Measurements from ENCODE around the gene ERC2.

ERC2 gene

GRCh38 chr3:56055951-56056350 is 412.3 kb downstream of the ERC2 start:
- Histone ChIP-seq H3K4me3 (ENCODE audit: low read length) (no peak overlapping the region), H3K4me1 (ENCODE audit: control insufficient read depth, insufficient read depth, low read length) (no peaks in the 10 kb centered on the region), H3K27me3 (ENCODE audit: control insufficient read depth, insufficient read depth, low read length) (peaks cover 2% of the 10 kb centered on the region), H3K9me3 (replicated peaks; ENCODE audit: low read length) (no peaks in the 10 kb centered on the region), H3K4me2 (ENCODE audit: low read length) (no peak overlapping the region), H3K36me3 (ENCODE audit: insufficient read depth, low read length) (no peaks in the 10 kb centered on the region), H3K9ac (ENCODE audit: low read depth, low read length) (no peak overlapping the region)

GRCh38 chr3:56055546-56055945 is 412.7 kb downstream of the ERC2 start:
- Histone ChIP-seq H3K4me2 (ENCODE audit: low read length) (no peak overlapping the region), H3K4me1 (ENCODE audit: control insufficient read depth, insufficient read depth, low read length) (no peaks in the 10 kb centered on the region), H3K27me3 (ENCODE audit: control insufficient read depth, insufficient read depth, low read length) (peaks cover 2% of the 10 kb centered on the region), H3K36me3 (ENCODE audit: insufficient read depth, low read length) (no peaks in the 10 kb centered on the region), H3K4me3 (ENCODE audit: low read length) (no peak overlapping the region), H3K9ac (ENCODE audit: low read depth, low read length) (no peak overlapping the region), H3K9me3 (replicated peaks; ENCODE audit: low read length) (no peaks in the 10 kb centered on the region)

GRCh38 chr3:56054844-56055243 is 413.4 kb downstream of the ERC2 start:
- Histone ChIP-seq H3K9ac (ENCODE audit: low read depth, low read length) (no peak overlapping the region), H3K4me2 (ENCODE audit: low read length) (no peak overlapping the region), H3K9me3 (replicated peaks; ENCODE audit: low read length) (no peaks in the 10 kb centered on the region), H3K27me3 (ENCODE audit: control insufficient read depth, insufficient read depth, low read length) (peaks cover 2% of the 10 kb centered on the region), H3K36me3 (ENCODE audit: insufficient read depth, low read length) (no peaks in the 10 kb centered on the region), H3K4me1 (ENCODE audit: control insufficient read depth, insufficient read depth, low read length) (no peaks in the 10 kb centered on the region), H3K4me3 (ENCODE audit: low read length) (no peak overlapping the region)

GRCh38 chr3:56053727-56054126 is 414.5 kb downstream of the ERC2 start:
- no peak overlapping the region for H3K9ac ChIP-seq (ENCODE audit: low read depth, low read length)
- H3K36me3 ChIP-seq (ENCODE audit: insufficient read depth, low read length): no peaks in the 10 kb centered on the region
- H3K9me3 ChIP-seq (replicated peaks; ENCODE audit: low read length): no peaks in the 10 kb centered on the region
- H3K4me3 ChIP-seq (ENCODE audit: low read length): no peak overlapping the region
- peaks cover 7% of the 10 kb centered on the region for H3K27me3 ChIP-seq (ENCODE audit: control insufficient read depth, insufficient read depth, low read length)
- H3K4me2 ChIP-seq (ENCODE audit: low read length): no peak overlapping the region
- H3K4me1 ChIP-seq (ENCODE audit: control insufficient read depth, insufficient read depth, low read length): no peaks in the 10 kb centered on the region

GRCh38 chr3:56052188-56052587 is 416.1 kb downstream of the ERC2 start:
- no peaks in the 10 kb centered on the region for H3K4me1 ChIP-seq (ENCODE audit: control insufficient read depth, insufficient read depth, low read length)
- no peaks in the 10 kb centered on the region for H3K36me3 ChIP-seq (ENCODE audit: insufficient read depth, low read length)
- no peak overlapping the region for H3K4me2 ChIP-seq (ENCODE audit: low read length)
- H3K27me3 ChIP-seq (ENCODE audit: control insufficient read depth, insufficient read depth, low read length): peaks cover 7% of the 10 kb centered on the region
- no peak overlapping the region for H3K9ac ChIP-seq (ENCODE audit: low read depth, low read length)
- no peak overlapping the region for H3K4me3 ChIP-seq (ENCODE audit: low read length)
- H3K9me3 ChIP-seq (replicated peaks; ENCODE audit: low read length): no peaks in the 10 kb centered on the region

- H3K9ac ChIP-seq (ENCODE audit: low read depth, low read length): no peak overlapping the region
- peaks cover 7% of the 10 kb centered on the region for H3K27me3 ChIP-seq (ENCODE audit: control insufficient read depth, insufficient read depth, low read length)
- no peaks in the 10 kb centered on the region for H3K4me1 ChIP-seq (ENCODE audit: control insufficient read depth, insufficient read depth, low read length)
- no peaks in the 10 kb centered on the region for H3K36me3 ChIP-seq (ENCODE audit: insufficient read depth, low read length)
- H3K4me2 ChIP-seq (ENCODE audit: low read length): no peak overlapping the region
- no peaks in the 10 kb centered on the region for H3K9me3 ChIP-seq (replicated peaks; ENCODE audit: low read length)
- H3K4me3 ChIP-seq (ENCODE audit: low read length): no peak overlapping the region
Observed at GRCh38 chr3:56051052-56051451, 417.2 kb downstream of the ERC2 start.

GRCh38 chr3:56048946-56049345 is 419.3 kb downstream of the ERC2 start:
- Histone ChIP-seq H3K36me3 (ENCODE audit: insufficient read depth, low read length) (no peaks in the 10 kb centered on the region), H3K27me3 (ENCODE audit: control insufficient read depth, insufficient read depth, low read length) (peaks cover 5% of the 10 kb centered on the region), H3K9me3 (replicated peaks; ENCODE audit: low read length) (no peaks in the 10 kb centered on the region), H3K4me3 (ENCODE audit: low read length) (no peak overlapping the region), H3K9ac (ENCODE audit: low read depth, low read length) (no peak overlapping the region), H3K4me1 (ENCODE audit: control insufficient read depth, insufficient read depth, low read length) (no peaks in the 10 kb centered on the region), H3K4me2 (ENCODE audit: low read length) (no peak overlapping the region)

- H3K4me2 ChIP-seq (ENCODE audit: low read length): no peak overlapping the region
- no peak overlapping the region for H3K4me3 ChIP-seq (ENCODE audit: low read length)
- no peak overlapping the region for H3K9ac ChIP-seq (ENCODE audit: low read depth, low read length)
- no peaks in the 10 kb centered on the region for H3K4me1 ChIP-seq (ENCODE audit: control insufficient read depth, insufficient read depth, low read length)
- H3K27me3 ChIP-seq (ENCODE audit: control insufficient read depth, insufficient read depth, low read length): peaks cover 5% of the 10 kb centered on the region
- H3K36me3 ChIP-seq (ENCODE audit: insufficient read depth, low read length): no peaks in the 10 kb centered on the region
- no peaks in the 10 kb centered on the region for H3K9me3 ChIP-seq (replicated peaks; ENCODE audit: low read length)
Observed at GRCh38 chr3:56048331-56048730, 419.9 kb downstream of the ERC2 start.

- H3K36me3 ChIP-seq (ENCODE audit: insufficient read depth, low read length): no peaks in the 10 kb centered on the region
- no peaks in the 10 kb centered on the region for H3K4me1 ChIP-seq (ENCODE audit: control insufficient read depth, insufficient read depth, low read length)
- no peak overlapping the region for H3K9ac ChIP-seq (ENCODE audit: low read depth, low read length)
- no peak overlapping the region for H3K4me3 ChIP-seq (ENCODE audit: low read length)
- no peak overlapping the region for H3K4me2 ChIP-seq (ENCODE audit: low read length)
- H3K9me3 ChIP-seq (replicated peaks; ENCODE audit: low read length): no peaks in the 10 kb centered on the region
- no peaks in the 10 kb centered on the region for H3K27me3 ChIP-seq (ENCODE audit: control insufficient read depth, insufficient read depth, low read length)
Observed at GRCh38 chr3:56042326-56042951, 425.8 kb downstream of the ERC2 start.

- H3K36me3 ChIP-seq (ENCODE audit: insufficient read depth, low read length): no peaks in the 10 kb centered on the region
- H3K9me3 ChIP-seq (replicated peaks; ENCODE audit: low read length): no peaks in the 10 kb centered on the region
- no peak overlapping the region for H3K9ac ChIP-seq (ENCODE audit: low read depth, low read length)
- H3K4me1 ChIP-seq (ENCODE audit: control insufficient read depth, insufficient read depth, low read length): no peaks in the 10 kb centered on the region
- H3K4me2 ChIP-seq (ENCODE audit: low read length): no peak overlapping the region
- no peaks in the 10 kb centered on the region for H3K27me3 ChIP-seq (ENCODE audit: control insufficient read depth, insufficient read depth, low read length)
- H3K4me3 ChIP-seq (ENCODE audit: low read length): no peak overlapping the region
Observed at GRCh38 chr3:56025326-56025725, 442.9 kb downstream of the ERC2 start.

- H3K9ac ChIP-seq (ENCODE audit: low read depth, low read length): no peak overlapping the region
- H3K36me3 ChIP-seq (ENCODE audit: insufficient read depth, low read length): no peaks in the 10 kb centered on the region
- H3K4me2 ChIP-seq (ENCODE audit: low read length): no peak overlapping the region
- H3K27me3 ChIP-seq (ENCODE audit: control insufficient read depth, insufficient read depth, low read length): no peaks in the 10 kb centered on the region
- no peaks in the 10 kb centered on the region for H3K4me1 ChIP-seq (ENCODE audit: control insufficient read depth, insufficient read depth, low read length)
- H3K9me3 ChIP-seq (replicated peaks; ENCODE audit: low read length): no peaks in the 10 kb centered on the region
- no peak overlapping the region for H3K4me3 ChIP-seq (ENCODE audit: low read length)
Observed at GRCh38 chr3:56023546-56023945, 444.7 kb downstream of the ERC2 start.

- H3K4me3 ChIP-seq (ENCODE audit: low read length): no peak overlapping the region
- no peak overlapping the region for H3K9ac ChIP-seq (ENCODE audit: low read depth, low read length)
- H3K4me1 ChIP-seq (ENCODE audit: control insufficient read depth, insufficient read depth, low read length): no peaks in the 10 kb centered on the region
- no peak overlapping the region for H3K4me2 ChIP-seq (ENCODE audit: low read length)
- H3K36me3 ChIP-seq (ENCODE audit: insufficient read depth, low read length): no peaks in the 10 kb centered on the region
- no peaks in the 10 kb centered on the region for H3K9me3 ChIP-seq (replicated peaks; ENCODE audit: low read length)
- H3K27me3 ChIP-seq (ENCODE audit: control insufficient read depth, insufficient read depth, low read length): no peaks in the 10 kb centered on the region
Observed at GRCh38 chr3:56022619-56023018, 445.6 kb downstream of the ERC2 start.
